HEK293 (cell line): Measurements from ENCODE around the gene ASB4.

ENCODE experiments used
- CTCF ChIA-PET: fragments of 350-600 bp; formaldehyde crosslinking; extraction: SDS; loops from one replicate; lab custom pipeline; 2021; ENCODE audit warnings: antibody characterized with exemption; lab: Yijun Ruan, JAX
- POLR2A ChIA-PET: fragments of 300-600 bp; formaldehyde crosslinking; extraction: SDS; loops from one replicate; lab custom pipeline; 2020; ENCODE audit warnings: antibody characterized with exemption, inconsistent platforms; lab: Yijun Ruan, JAX
- H3K27ac ChIP-seq: fragments of 200-500 bp; sonication (Bioruptor generic); 2 replicates; pipeline ENCODE4 v1.5.1; 2014; ENCODE audit warnings: low read depth, low read length, control low read depth, inconsistent platforms; ENCODE audit errors: extremely low read depth
- H3K36me3 ChIP-seq, 2 experiments: fragments of 200-500 bp in 1 of 2; sonication (Bioruptor generic) in 1 of 2; 1 replicate in 1 of 2; 2 replicates in 1 of 2; pipeline ENCODE4 v1.5.1; 2014 to 2017; ENCODE audit warnings: inconsistent platforms in 2 of 2, low read length in 2 of 2; ENCODE audit not compliant: control insufficient read depth in 2 of 2, insufficient read depth in 1 of 2
- H3K4me1 ChIP-seq: fragments of 200-500 bp; sonication (Bioruptor generic); 2 replicates; pipeline ENCODE4 v1.5.1; 2014; ENCODE audit warnings: mild to moderate bottlenecking, low read length, inconsistent platforms; ENCODE audit not compliant: control insufficient read depth, insufficient read depth
- H3K4me3 ChIP-seq: 2 replicates; pipeline ENCODE4 v1.5.1; 2011; ENCODE audit warnings: low read depth, mild to moderate bottlenecking, control low read depth, low read length, moderate library complexity
- H3K9me3 ChIP-seq: fragments of 200-500 bp; sonication (Bioruptor generic); 2 replicates; pipeline ENCODE4 v1.5.1; 2014; ENCODE audit warnings: low read depth, low read length, inconsistent platforms; ENCODE audit not compliant: control insufficient read depth, insufficient read depth
- GLIS2 ChIP-seq: fragments of 450-650 bp; formaldehyde crosslinking; IDR thresholded peaks from 2 replicates; pipeline ENCODE4 v1.5.1; 2016; ENCODE audit warnings: missing biosample characterization, missing genetic modification characterization
- KLF7 ChIP-seq: fragments of 450-650 bp; formaldehyde crosslinking; IDR thresholded peaks from 2 replicates; pipeline ENCODE4 v1.5.1; 2016; ENCODE audit warnings: missing biosample characterization, missing genetic modification characterization, borderline replicate concordance
- KLF8 ChIP-seq: fragments of 450-650 bp; formaldehyde crosslinking; IDR thresholded peaks from 2 replicates; pipeline ENCODE4 v1.5.1; 2016; ENCODE audit warnings: missing biosample characterization, missing genetic modification characterization
- PBX3 ChIP-seq: sonication (generic); formaldehyde crosslinking; IDR thresholded peaks from 2 replicates; pipeline ENCODE4 v1.8.1; 2022; ENCODE audit warnings: mild to moderate bottlenecking, moderate library complexity, missing genetic modification reagents
- REPIN1 ChIP-seq: fragments of 450-650 bp; formaldehyde crosslinking; IDR thresholded peaks from 2 replicates; pipeline ENCODE4 v1.5.1; 2017; ENCODE audit warnings: missing biosample characterization, missing genetic modification characterization, low read depth
- SP7 ChIP-seq: fragments of 450-650 bp; formaldehyde crosslinking; IDR thresholded peaks from 2 replicates; pipeline ENCODE4 v1.5.1; 2016; ENCODE audit warnings: missing biosample characterization, missing genetic modification characterization
- ZEB2 ChIP-seq: fragments of 450-650 bp; formaldehyde crosslinking; IDR thresholded peaks from 2 replicates; pipeline ENCODE4 v1.5.1; 2016; ENCODE audit warnings: missing biosample characterization, missing genetic modification characterization
- ZFP41 ChIP-seq: fragments of 450-650 bp; formaldehyde crosslinking; IDR thresholded peaks from 2 replicates; pipeline ENCODE4 v1.5.1; 2016; ENCODE audit warnings: missing biosample characterization, missing genetic modification characterization, borderline replicate concordance
- ZNF10 ChIP-seq: fragments of 450-650 bp; formaldehyde crosslinking; IDR thresholded peaks from 2 replicates; pipeline ENCODE4 v1.5.1; 2017; ENCODE audit warnings: missing biosample characterization, missing genetic modification characterization
- ZNF140 ChIP-seq: fragments of 450-650 bp; formaldehyde crosslinking; IDR thresholded peaks from 2 replicates; pipeline ENCODE4 v1.5.1; 2016; ENCODE audit warnings: missing biosample characterization, missing genetic modification characterization
- ZNF146 ChIP-seq: fragments of 450-650 bp; formaldehyde crosslinking; IDR thresholded peaks from 2 replicates; pipeline ENCODE4 v1.5.1; 2016; ENCODE audit warnings: missing biosample characterization, missing genetic modification characterization
- ZNF184 ChIP-seq: fragments of 450-650 bp; IDR thresholded peaks from 2 replicates; pipeline ENCODE4 v1.5.1; 2018; ENCODE audit warnings: missing biosample characterization, mild to moderate bottlenecking, missing genetic modification characterization
- ZNF23 ChIP-seq: fragments of 450-650 bp; formaldehyde crosslinking; IDR thresholded peaks from 2 replicates; pipeline ENCODE4 v1.5.1; 2016; ENCODE audit warnings: missing biosample characterization, missing genetic modification characterization, borderline replicate concordance
- ZNF24 ChIP-seq: fragments of 450-650 bp; formaldehyde crosslinking; IDR thresholded peaks from 2 replicates; pipeline ENCODE4 v1.5.1; 2016; ENCODE audit warnings: missing biosample characterization, missing genetic modification characterization
- ZNF248 ChIP-seq: fragments of 450-650 bp; formaldehyde crosslinking; IDR thresholded peaks from 2 replicates; pipeline ENCODE4 v1.5.1; 2017; ENCODE audit warnings: missing biosample characterization, missing genetic modification characterization
- ZNF280C ChIP-seq: fragments of 450-650 bp; formaldehyde crosslinking; IDR thresholded peaks from 2 replicates; pipeline ENCODE4 v1.5.1; 2016; ENCODE audit warnings: missing biosample characterization, missing genetic modification characterization
- ZNF341 ChIP-seq: fragments of 450-650 bp; formaldehyde crosslinking; IDR thresholded peaks from 2 replicates; pipeline ENCODE4; 2016; ENCODE audit warnings: low read depth, missing biosample characterization, missing genetic modification characterization
- ZNF391 ChIP-seq: fragments of 450-650 bp; formaldehyde crosslinking; IDR thresholded peaks from 2 replicates; pipeline ENCODE4 v1.5.1; 2016; ENCODE audit warnings: low read depth, missing biosample characterization, missing genetic modification characterization, borderline replicate concordance
- ZNF394 ChIP-seq: fragments of 450-650 bp; formaldehyde crosslinking; IDR thresholded peaks from 2 replicates; pipeline ENCODE4 v1.5.1; 2016; ENCODE audit warnings: missing biosample characterization, missing genetic modification characterization, mild to moderate bottlenecking, moderate library complexity, borderline replicate concordance
- ZNF404 ChIP-seq: fragments of 450-650 bp; formaldehyde crosslinking; IDR thresholded peaks from 2 replicates; pipeline ENCODE4 v1.5.1; 2017; ENCODE audit warnings: missing biosample characterization, missing genetic modification characterization
- ZNF548 ChIP-seq: fragments of 450-650 bp; formaldehyde crosslinking; IDR thresholded peaks from 2 replicates; pipeline ENCODE4 v1.5.1; 2016; ENCODE audit warnings: missing biosample characterization, missing genetic modification characterization
- ZNF549 ChIP-seq: fragments of 450-650 bp; IDR thresholded peaks from 2 replicates; pipeline ENCODE4 v1.5.1; 2018; ENCODE audit warnings: missing biosample characterization, missing genetic modification characterization, mild to moderate bottlenecking, inconsistent platforms, moderate library complexity
- ZNF600 ChIP-seq: fragments of 450-650 bp; formaldehyde crosslinking; IDR thresholded peaks from 2 replicates; pipeline ENCODE4 v1.5.1; 2016; ENCODE audit warnings: missing biosample characterization, missing genetic modification characterization
- ZNF776 ChIP-seq: fragments of 450-650 bp; formaldehyde crosslinking; IDR thresholded peaks from 2 replicates; pipeline ENCODE4 v1.5.0; 2017; ENCODE audit warnings: missing biosample characterization, missing genetic modification characterization, borderline replicate concordance
- ZNF791 ChIP-seq: fragments of 450-650 bp; formaldehyde crosslinking; IDR thresholded peaks from 2 replicates; pipeline ENCODE4 v1.5.1; 2016; ENCODE audit warnings: missing biosample characterization, missing genetic modification characterization
- ZSCAN30 ChIP-seq: fragments of 450-650 bp; IDR thresholded peaks from 2 replicates; pipeline ENCODE4 v1.5.1; 2018; ENCODE audit warnings: missing biosample characterization, mild to moderate bottlenecking, missing genetic modification characterization, moderate library complexity
- TF ChIP-seq, protein P1 (sequence below): fragments of 450-650 bp; formaldehyde crosslinking; IDR thresholded peaks from 2 replicates; pipeline ENCODE4; 2016; ENCODE audit warnings: missing biosample characterization, missing genetic modification characterization
- TF ChIP-seq, protein P2 (sequence below): fragments of 450-650 bp; formaldehyde crosslinking; IDR thresholded peaks from 2 replicates; pipeline ENCODE4 v1.5.1; 2016; ENCODE audit warnings: missing biosample characterization, missing genetic modification characterization, low read depth
- TF ChIP-seq, protein P3 (sequence below): fragments of 450-650 bp; IDR thresholded peaks from 2 replicates; pipeline ENCODE4 v1.5.1; 2018; ENCODE audit warnings: missing biosample characterization, missing genetic modification characterization

ASB4 gene

GRCh38 chr7:95482424-95482823 is 3.3 kb upstream of the ASB4 start:
- H3K4me3 ChIP-seq: no peak overlapping the region
- CTCF ChIA-PET: interaction anchor here (0.8 to 2.2 kb wide), 4 partner anchors 29 to 208 kb away, joined by 3 to 8 read pairs (median 6); no protein-coding TSS in a partner anchor
- TF ChIP-seq, protein P1, sequence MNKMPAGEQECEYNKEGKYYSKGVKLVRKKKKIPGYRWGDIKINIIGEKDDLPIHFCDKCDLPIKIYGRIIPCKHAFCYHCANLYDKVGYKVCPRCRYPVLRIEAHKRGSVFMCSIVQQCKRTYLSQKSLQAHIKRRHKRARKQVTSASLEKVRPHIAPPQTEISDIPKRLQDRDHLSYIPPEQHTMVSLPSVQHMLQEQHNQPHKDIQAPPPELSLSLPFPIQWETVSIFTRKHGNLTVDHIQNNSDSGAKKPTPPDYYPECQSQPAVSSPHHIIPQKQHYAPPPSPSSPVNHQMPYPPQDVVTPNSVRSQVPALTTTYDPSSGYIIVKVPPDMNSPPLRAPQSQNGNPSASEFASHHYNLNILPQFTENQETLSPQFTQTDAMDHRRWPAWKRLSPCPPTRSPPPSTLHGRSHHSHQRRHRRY (tag by site-specific recombination): no peak
- TF ChIP-seq ZNF791 (tag by site-specific recombination): no peak
- no peak for TF ChIP-seq ZNF248 (tag by site-specific recombination)
- no peak for TF ChIP-seq PBX3 (CRISPR knock-in tag)
- no peak for TF ChIP-seq ZFP41
- TF ChIP-seq ZSCAN30 (tag by site-specific recombination): no peak
- TF ChIP-seq GLIS2 (tag by site-specific recombination): no peak
- TF ChIP-seq ZNF23: no peak
- TF ChIP-seq REPIN1 (tag by site-specific recombination): no peak
- TF ChIP-seq ZNF391 (tag by site-specific recombination): no peak
- TF ChIP-seq ZNF600 (tag by site-specific recombination): no peak
- TF ChIP-seq ZNF280C: no peak
- TF ChIP-seq ZNF10 (tag by site-specific recombination): no peak
- no peak for TF ChIP-seq ZNF184 (tag by site-specific recombination)
- no peak for TF ChIP-seq ZNF24 (tag by site-specific recombination)
- TF ChIP-seq, all 188 proteins: peak for 0
- Histone ChIP-seq H3K4me1 (no peaks in the 10 kb centered on the region), H3K27ac (no peak overlapping the region), H3K9me3 (no peaks in the 10 kb centered on the region), H3K36me3 (no peaks in the 10 kb centered on the region)
- POLR2A ChIA-PET: no interaction called here

DNA sequence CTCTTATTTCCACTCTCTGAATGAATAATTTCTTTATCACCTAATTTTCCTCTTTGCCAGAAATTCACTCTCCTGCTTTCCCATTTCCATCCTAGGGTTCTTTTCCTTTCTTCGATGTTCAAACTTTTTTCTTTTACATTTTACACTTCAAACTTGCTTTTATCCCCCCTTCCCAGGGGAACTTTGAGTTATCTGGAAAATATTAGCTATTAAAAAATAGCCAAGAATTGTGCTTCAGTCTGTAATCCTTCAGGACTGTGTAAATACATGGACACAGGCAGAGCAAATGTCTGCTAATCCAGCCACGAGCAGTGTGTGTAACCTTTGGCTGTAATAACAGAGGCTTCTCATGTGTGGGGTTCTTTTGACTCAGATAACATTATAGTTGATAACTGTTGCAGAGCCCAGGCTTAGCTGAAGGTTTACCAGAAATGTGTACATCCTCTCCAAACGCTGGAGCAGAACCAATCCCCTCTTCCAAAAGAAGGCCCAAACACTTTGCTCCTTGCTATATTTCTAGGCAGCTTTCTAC is 4.6 kb downstream of the ASB4 start:
- POLR2A ChIA-PET: no interaction called here
- no peak overlapping the region for H3K27ac ChIP-seq
- no peak overlapping the region for H3K4me3 ChIP-seq
- CTCF ChIA-PET: interaction anchor here (1.6 to 2.4 kb wide), 4 partner anchors 11 to 198 kb away, joined by 5 to 9 read pairs (median 6); no protein-coding TSS in a partner anchor
- H3K9me3 ChIP-seq: no peaks in the 10 kb centered on the region
- TF ChIP-seq KLF8 (tag by site-specific recombination): no peak
- TF ChIP-seq ZNF549 (tag by site-specific recombination): no peak
- TF ChIP-seq ZNF140: no peak
- TF ChIP-seq, protein P2, sequence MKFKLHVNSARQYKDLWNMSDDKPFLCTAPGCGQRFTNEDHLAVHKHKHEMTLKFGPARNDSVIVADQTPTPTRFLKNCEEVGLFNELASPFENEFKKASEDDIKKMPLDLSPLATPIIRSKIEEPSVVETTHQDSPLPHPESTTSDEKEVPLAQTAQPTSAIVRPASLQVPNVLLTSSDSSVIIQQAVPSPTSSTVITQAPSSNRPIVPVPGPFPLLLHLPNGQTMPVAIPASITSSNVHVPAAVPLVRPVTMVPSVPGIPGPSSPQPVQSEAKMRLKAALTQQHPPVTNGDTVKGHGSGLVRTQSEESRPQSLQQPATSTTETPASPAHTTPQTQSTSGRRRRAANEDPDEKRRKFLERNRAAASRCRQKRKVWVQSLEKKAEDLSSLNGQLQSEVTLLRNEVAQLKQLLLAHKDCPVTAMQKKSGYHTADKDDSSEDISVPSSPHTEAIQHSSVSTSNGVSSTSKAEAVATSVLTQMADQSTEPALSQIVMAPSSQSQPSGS: no peak
- no peak for TF ChIP-seq ZNF404 (tag by site-specific recombination)
- TF ChIP-seq ZNF23: no peak
- TF ChIP-seq ZEB2: no peak
- no peak for TF ChIP-seq SP7
- TF ChIP-seq ZNF791 (tag by site-specific recombination): no peak
- no peak for TF ChIP-seq ZNF776 (tag by site-specific recombination)
- TF ChIP-seq ZNF548 (tag by site-specific recombination): no peak
- TF ChIP-seq KLF7 (tag by site-specific recombination): no peak
- TF ChIP-seq, protein P3, sequence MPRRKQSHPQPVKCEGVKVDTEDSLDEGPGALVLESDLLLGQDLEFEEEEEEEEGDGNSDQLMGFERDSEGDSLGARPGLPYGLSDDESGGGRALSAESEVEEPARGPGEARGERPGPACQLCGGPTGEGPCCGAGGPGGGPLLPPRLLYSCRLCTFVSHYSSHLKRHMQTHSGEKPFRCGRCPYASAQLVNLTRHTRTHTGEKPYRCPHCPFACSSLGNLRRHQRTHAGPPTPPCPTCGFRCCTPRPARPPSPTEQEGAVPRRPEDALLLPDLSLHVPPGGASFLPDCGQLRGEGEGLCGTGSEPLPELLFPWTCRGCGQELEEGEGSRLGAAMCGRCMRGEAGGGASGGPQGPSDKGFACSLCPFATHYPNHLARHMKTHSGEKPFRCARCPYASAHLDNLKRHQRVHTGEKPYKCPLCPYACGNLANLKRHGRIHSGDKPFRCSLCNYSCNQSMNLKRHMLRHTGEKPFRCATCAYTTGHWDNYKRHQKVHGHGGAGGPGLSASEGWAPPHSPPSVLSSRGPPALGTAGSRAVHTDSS (tag by site-specific recombination): no peak
- no peak for TF ChIP-seq ZNF341 (tag by site-specific recombination)
- TF ChIP-seq ZNF394: no peak
- no peak for TF ChIP-seq ZNF146
- H3K4me1 ChIP-seq: peaks cover 5% of the 10 kb centered on the region; the same call in 1 of the 2 replicates
- H3K36me3 ChIP-seq: no peaks in the 10 kb centered on the region
